Activated naive CD4-positive, alpha-beta T cell treated with anti-CD3 and anti-CD28 coated beads for 36 hours (primary cell): Measurements from ENCODE around the gene PTPN1. TPM values are rescaled to one million over a fixed set of nuclear protein-coding genes. Genes with fewer than 3 reads are reported as not detected.
A peak's percentile ranks its signal among the peaks of the same experiment; 100 is the strongest.
"Not testable (repeated sequence)": the region's sequence is repeated elsewhere in the genome, so short reads cannot be mapped to it uniquely, and the experiment has no call there.

Experiments used
- CTCF ChIA-PET: fragments of 350-600 bp; sonication (Branson Sonifier 250); formaldehyde crosslinking; loops from one replicate; lab custom pipeline; 2021; ENCODE audit warnings: antibody characterized with exemption; lab: Charles Lee
- DNase-seq: peaks from one replicate; pipeline ENCODE4 v3.0.0-alpha.2; 2020
- H3K27ac Mint-ChIP-seq: one replicate; pipeline ENCODE4 v1.8.0; 2021; ENCODE audit warnings: mild to moderate bottlenecking, mixed read lengths
- H3K27me3 Mint-ChIP-seq: one replicate; pipeline ENCODE4 v1.8.0; 2021; ENCODE audit warnings: low read depth, mixed read lengths
- H3K36me3 Mint-ChIP-seq: one replicate; pipeline ENCODE4 v1.8.0; 2021; ENCODE audit warnings: low read depth, mixed read lengths
- H3K4me1 Mint-ChIP-seq: one replicate; pipeline ENCODE4 v1.8.0; 2021; ENCODE audit warnings: low read depth, mixed read lengths
- H3K4me3 Mint-ChIP-seq: one replicate; pipeline ENCODE4 v1.8.0; 2021; ENCODE audit warnings: mild to moderate bottlenecking, moderate library complexity, mixed read lengths
- H3K9me3 Mint-ChIP-seq: one replicate; pipeline ENCODE4 v1.8.0; 2021; ENCODE audit warnings: mixed read lengths
- intact Hi-C: fragments of 100-400 bp; cut with micrococcal nuclease; formaldehyde crosslinking; loops from one replicate; pipeline ENCODE4 v1.15.1; 2023
- total RNA-seq, 2 experiments: library from RNA; stranded (reverse); gene quantifications; one replicate each; pipeline ENCODE4 v1.2.3, GENCODE V29; 2021

PTPN1 gene
- total RNA-seq, 2 experiments from 2014 or later, result 111 to 119 TPM

GRCh38 chr20:50504231-50504823 is 5.9 kb upstream of the PTPN1 start:
- intact Hi-C loops, result no loop called here
- DNase-seq, result no peak
- no peaks in the 10 kb centered on the region for H3K27me3 Mint-ChIP-seq
- H3K9me3 Mint-ChIP-seq, result no peaks in the 10 kb centered on the region
- H3K27ac Mint-ChIP-seq, result no peak overlapping the region
- no peaks in the 10 kb centered on the region for H3K36me3 Mint-ChIP-seq
- CTCF ChIA-PET, result interaction anchor here (0.8 to 6.0 kb wide), 6 partner anchors 11 to 326 kb away, joined by 3 to 51 read pairs (median 4); no protein-coding TSS in a partner anchor
- no peak overlapping the region for H3K4me3 Mint-ChIP-seq
- H3K4me1 Mint-ChIP-seq, result peaks cover 15% of the 10 kb centered on the region

GRCh38 chr20:50506270-50506579 is 4.0 kb upstream of the PTPN1 start:
- Mint-ChIP-seq H3K4me3 (no peak overlapping the region), H3K27ac (no peak overlapping the region), H3K27me3 (no peaks in the 10 kb centered on the region), H3K9me3 (no peaks in the 10 kb centered on the region), H3K4me1 (peaks cover 21% of the 10 kb centered on the region), H3K36me3 (peaks cover 7% of the 10 kb centered on the region)
- CTCF ChIA-PET, result interaction anchor here (1.1 to 6.0 kb wide), 4 partner anchors 23 to 68 kb away, joined by 3 to 51 read pairs (median 6); no protein-coding TSS in a partner anchor
- no peak for DNase-seq
- intact Hi-C loops, result no loop called here

- intact Hi-C loops, H3K27ac Mint-ChIP-seq, H3K4me3 Mint-ChIP-seq, H3K9me3 Mint-ChIP-seq, DNase-seq, H3K27me3 Mint-ChIP-seq: not testable (repeated sequence)
- CTCF ChIA-PET, result interaction anchor here (2.4 kb wide), 1 partner anchor 27 kb away, joined by 4 read pairs; no protein-coding TSS in a partner anchor
- H3K4me1 Mint-ChIP-seq, result peaks cover 25% of the 10 kb centered on the region
- peaks cover 15% of the 10 kb centered on the region for H3K36me3 Mint-ChIP-seq
Observed at GRCh38 chr20:50507745-50508144, 2.4 kb upstream of the PTPN1 start.

- Mint-ChIP-seq H3K4me3 (no peak overlapping the region), H3K27ac (no peak overlapping the region), H3K36me3 (peaks cover 19% of the 10 kb centered on the region), H3K9me3 (no peaks in the 10 kb centered on the region), H3K4me1 (peaks cover 30% of the 10 kb centered on the region), H3K27me3 (no peaks in the 10 kb centered on the region)
- no peak for DNase-seq
- CTCF ChIA-PET, result interaction anchor here (1.2 to 2.4 kb wide), 2 partner anchors 9 to 28 kb away, joined by 4 to 5 read pairs; no protein-coding TSS in a partner anchor
- intact Hi-C loops, result no loop called here
Observed at GRCh38 chr20:50508171-50508755, 1.9 kb upstream of the PTPN1 start.

GRCh38 chr20:50510706-50511542 is 741 bp downstream of the PTPN1 start:
- peaks cover 44% of the 10 kb centered on the region for H3K4me1 Mint-ChIP-seq
- peaks cover 32% of the 10 kb centered on the region for H3K36me3 Mint-ChIP-seq
- DNase-seq, result peak; percentile 29
- CTCF ChIA-PET, result interaction anchor here (0.7 to 6.4 kb wide), 13 partner anchors 9 to 66 kb away, joined by 3 to 51 read pairs (median 7); no protein-coding TSS in a partner anchor
- H3K4me3 Mint-ChIP-seq, result peak overlapping the region; percentile 100
- no peaks in the 10 kb centered on the region for H3K9me3 Mint-ChIP-seq
- intact Hi-C loops, result loop anchor here (1.0 to 5.0 kb wide), 8 partner anchors 8 to 421 kb away; partner anchors contain the start of genes ADNP and CEBPB
- H3K27me3 Mint-ChIP-seq, result no peaks in the 10 kb centered on the region
- H3K27ac Mint-ChIP-seq, result peak overlapping the region; percentile 93

- H3K27me3 Mint-ChIP-seq, result no peaks in the 10 kb centered on the region
- no peak for DNase-seq
- peak overlapping the region; percentile 100 for H3K4me3 Mint-ChIP-seq
- peaks cover 39% of the 10 kb centered on the region for H3K36me3 Mint-ChIP-seq
- CTCF ChIA-PET, result interaction anchor here (0.9 to 6.4 kb wide), 12 partner anchors 10 to 65 kb away, joined by 3 to 51 read pairs (median 6); no protein-coding TSS in a partner anchor
- H3K27ac Mint-ChIP-seq, result peak overlapping the region; percentile 97
- peaks cover 56% of the 10 kb centered on the region for H3K4me1 Mint-ChIP-seq
- H3K9me3 Mint-ChIP-seq, result no peaks in the 10 kb centered on the region
- intact Hi-C loops, result loop anchor here (2.0 to 5.0 kb wide), 2 partner anchors 16 to 420 kb away; partner anchors contain the start of gene ADNP
Observed at GRCh38 chr20:50512323-50512722, 2.1 kb downstream of the PTPN1 start.

- Mint-ChIP-seq H3K36me3 (peaks cover 44% of the 10 kb centered on the region), H3K27me3 (no peaks in the 10 kb centered on the region), H3K9me3 (no peaks in the 10 kb centered on the region), H3K4me1 (peaks cover 67% of the 10 kb centered on the region), H3K27ac (peak overlapping the region; percentile 97), H3K4me3 (peak overlapping the region; percentile 100)
- no peak for DNase-seq
- intact Hi-C loops, result loop anchor here (2.0 to 5.0 kb wide), 2 partner anchors 15 to 419 kb away; partner anchors contain the start of gene ADNP
- CTCF ChIA-PET, result interaction anchor here (0.7 to 6.4 kb wide), 13 partner anchors 11 to 326 kb away, joined by 3 to 51 read pairs (median 3); no protein-coding TSS in a partner anchor
Observed at GRCh38 chr20:50513169-50514034, 3.2 kb downstream of the PTPN1 start.

GRCh38 chr20:50514035-50514337 is 3.8 kb downstream of the PTPN1 start:
- peak overlapping the region; percentile 97 for H3K27ac Mint-ChIP-seq
- intact Hi-C loops, result loop anchor here (5.0 kb wide), 1 partner anchor 418 kb away; the partner anchor contains the start of gene ADNP

GRCh38 chr20:50514750-50515149 is 4.6 kb downstream of the PTPN1 start:
- intact Hi-C loops, result loop anchor here (5.0 kb wide), 1 partner anchor 418 kb away; the partner anchor contains the start of gene ADNP
- Mint-ChIP-seq H3K27ac (peak overlapping the region; percentile 97), H3K4me3 (peak overlapping the region; percentile 100), H3K9me3 (no peaks in the 10 kb centered on the region), H3K4me1 (peaks cover 71% of the 10 kb centered on the region), H3K27me3 (no peaks in the 10 kb centered on the region), H3K36me3 (peaks cover 49% of the 10 kb centered on the region)
- DNase-seq, result peak; percentile 36
- CTCF ChIA-PET, result interaction anchor here (0.7 to 6.4 kb wide), 9 partner anchors 11 to 62 kb away, joined by 3 to 51 read pairs (median 5); no protein-coding TSS in a partner anchor

More at GRCh38 chr20:50514035-50514337, 3.8 kb downstream of the PTPN1 start:
- Mint-ChIP-seq H3K9me3 (no peaks in the 10 kb centered on the region), H3K4me3 (peak overlapping the region; percentile 100), H3K27me3 (no peaks in the 10 kb centered on the region), H3K36me3 (peaks cover 46% of the 10 kb centered on the region), H3K4me1 (peaks cover 68% of the 10 kb centered on the region)
- CTCF ChIA-PET, result interaction anchor here (1.1 to 6.4 kb wide), 6 partner anchors 19 to 326 kb away, joined by 3 to 51 read pairs (median 4); no protein-coding TSS in a partner anchor
- DNase-seq, result no peak

- H3K27me3 Mint-ChIP-seq, result no peaks in the 10 kb centered on the region
- no peaks in the 10 kb centered on the region for H3K9me3 Mint-ChIP-seq
- CTCF ChIA-PET, result interaction anchor here (0.5 to 6.4 kb wide), 14 partner anchors 11 to 359 kb away, joined by 3 to 51 read pairs (median 6); no protein-coding TSS in a partner anchor
- DNase-seq, result no peak
- H3K4me1 Mint-ChIP-seq, result peaks cover 78% of the 10 kb centered on the region
- intact Hi-C loops, result no loop called here
- peak overlapping the region; percentile 97 for H3K27ac Mint-ChIP-seq
- peak overlapping the region; percentile 100 for H3K4me3 Mint-ChIP-seq
- peaks cover 53% of the 10 kb centered on the region for H3K36me3 Mint-ChIP-seq
Observed at GRCh38 chr20:50515471-50516106, 5.4 kb downstream of the PTPN1 start.
